ENCODE results near the gene LRATD1. TPM values are rescaled to one million over a fixed set of nuclear protein-coding genes. Genes with fewer than 3 reads are reported as not detected.

The LRATD1 gene
- total RNA-seq, 1 experiment from 2014 or later: 0.31 TPM

- H2BK15ac ChIP-seq (ENCODE audit: low read depth, low read length): no peak overlapping the region
Measured at GRCh38 chr2:14654835-14655282, 22.3 kb downstream of the LRATD1 start.

More at GRCh38 chr2:14654835-14655282, 22.3 kb downstream of the LRATD1 start:
- H3K4me1 ChIP-seq (ENCODE audit: insufficient read depth, low read length): no peaks in the 10 kb centered on the region
- H3K56ac ChIP-seq (ENCODE audit: insufficient read length, low read depth, low read length): no peak overlapping the region
- no peak overlapping the region for H3K27ac ChIP-seq (ENCODE audit: insufficient read length, low read depth, low read length)
- H2AFZ ChIP-seq (ENCODE audit: low read length): no peak overlapping the region
- no peaks in the 10 kb centered on the region; a peak in 1 of 7 replicates for H3K36me3 Mint-ChIP-seq (ENCODE audit: insufficient read depth in 1 of 3, low read depth in 3 of 3)
- H3K27me3 Mint-ChIP-seq (ENCODE audit: low read depth): no peaks in the 10 kb centered on the region
- H3K9me3 Mint-ChIP-seq: no peaks in the 10 kb centered on the region
- no peak overlapping the region for H2BK12ac ChIP-seq (ENCODE audit: insufficient read length, low read depth, low read length)
- H3K79me1 ChIP-seq (ENCODE audit: insufficient read depth, low read depth, low read length, poor library complexity, severe bottlenecking): no peaks in the 10 kb centered on the region
- no peak overlapping the region for H3K4me2 ChIP-seq (ENCODE audit: insufficient read depth, insufficient read length, low read length)
- H2BK20ac ChIP-seq (ENCODE audit: low read depth, low read length, poor library complexity, severe bottlenecking): no peak overlapping the region
- H3K9me3 ChIP-seq (ENCODE audit: control insufficient read depth, low read depth, low read length): no peaks in the 10 kb centered on the region
- DNase-seq: no peak
- no peak overlapping the region for H4K91ac ChIP-seq (ENCODE audit: insufficient read length, low read depth, low read length)
- no peak overlapping the region for H3K9ac ChIP-seq (ENCODE audit: extremely low read depth, insufficient read length, low read length)
- H4K8ac ChIP-seq (replicated peaks; ENCODE audit: insufficient read length, low read depth, low read length): no peak overlapping the region
- H3K4ac ChIP-seq (ENCODE audit: low read depth, low read length): no peak overlapping the region
- H4K5ac ChIP-seq (ENCODE audit: insufficient read length, low read depth, low read length): no peak overlapping the region
- H3K23me2 ChIP-seq (ENCODE audit: insufficient read length, low read depth, low read length, poor library complexity, severe bottlenecking): no peaks in the 10 kb centered on the region
- TF ChIP-seq CTCF (conservative IDR thresholded peaks at IDR 0.05): no peak
- H2BK5ac ChIP-seq (ENCODE audit: insufficient read length, low read length): no peak overlapping the region
- H3K4me3 Mint-ChIP-seq: no peak overlapping the region
- no peak overlapping the region for H3K27ac Mint-ChIP-seq
- no peaks in the 10 kb centered on the region for H3K4me1 Mint-ChIP-seq
- no peaks in the 10 kb centered on the region for H3K79me2 ChIP-seq (ENCODE audit: insufficient read depth, low read length)
- H4K20me1 ChIP-seq (ENCODE audit: control insufficient read depth, insufficient read depth, insufficient read length): no peaks in the 10 kb centered on the region
- H3K18ac ChIP-seq (ENCODE audit: insufficient read length, low read depth, low read length): no peak overlapping the region
- no CpG with 5 or more reads among the region's 4 CpGs for WGBS (ENCODE audit: extremely low coverage, insufficient read length, low lambda C conversion rate)
- no peaks in the 10 kb centered on the region for H3K27me3 ChIP-seq (ENCODE audit: insufficient read depth, low read length)
- no peak overlapping the region for H2BK120ac ChIP-seq (ENCODE audit: low read depth, low read length, poor library complexity, severe bottlenecking)
- no peak overlapping the region for H3K14ac ChIP-seq (ENCODE audit: insufficient read depth, low read length)
- no peak overlapping the region for H3K23ac ChIP-seq (ENCODE audit: insufficient read length, low read depth, low read length)
- H2AK5ac ChIP-seq (ENCODE audit: insufficient read length, low read length): no peak overlapping the region
- no peak overlapping the region for H3T11ph ChIP-seq (ENCODE audit: low read length)

Data from H9 (cell line).